SK-N-SH (cell line): ENCODE measurements around the gene LTC4S. TPM values are rescaled to one million over a fixed set of nuclear protein-coding genes. Genes with fewer than 3 reads are reported as not detected.

Source experiments
- CTCF ChIA-PET: fragments of 300-600, 350-600 bp; formaldehyde crosslinking; extraction: SDS; loops from one replicate; lab custom pipeline; 2021; lab: Yijun Ruan, JAX
- POLR2A ChIA-PET: fragments of 350-600 bp; sonication (Branson Sonifier 250); formaldehyde crosslinking; extraction: SDS; loops from one replicate; lab custom pipeline; 2020; ENCODE audit warnings: antibody characterized with exemption, inconsistent platforms; lab: Yijun Ruan, JAX
- DNase-seq: peaks from one replicate; pipeline ENCODE4 v3.0.0; 2012
- H2AFZ ChIP-seq: fragments of 200-600 bp; sonication (generic); 2 replicates; pipeline ENCODE4 v1.8.1; 2016; ENCODE audit warnings: antibody characterized with exemption, mild to moderate bottlenecking, low read depth
- H3F3A ChIP-seq: fragments of 200-600 bp; sonication (generic); replicated peaks from 2 replicates; pipeline ENCODE3; 2016; ENCODE audit warnings: antibody characterized with exemption, mild to moderate bottlenecking; ENCODE audit not compliant: insufficient read depth
- H3K27ac ChIP-seq, 2 experiments: fragments of 200-500 bp in 1 of 2; fragments of 200-600 bp in 1 of 2; sonication (Bioruptor generic) in 1 of 2; sonication (generic), shearing (Covaris generic) in 1 of 2; 2 replicates each; pipeline versions ENCODE4 v1.5.1 to v1.6.1; 2014 to 2016; ENCODE audit warnings: low read depth in 2 of 2, inconsistent platforms in 1 of 2, low read length in 1 of 2, mild to moderate bottlenecking in 1 of 2, mixed read lengths in 1 of 2
- H3K27me3 ChIP-seq: fragments of 200-600 bp; sonication (generic), shearing (Covaris generic); 2 replicates; pipeline ENCODE4 v1.6.1; 2016; ENCODE audit warnings: mixed run types; ENCODE audit not compliant: insufficient read depth
- H3K36me3 ChIP-seq, 2 experiments: fragments of 200-500 bp in 1 of 2; fragments of 200-600 bp in 1 of 2; sonication (Bioruptor generic) in 1 of 2; sonication (generic) in 1 of 2; replicated peaks in 1 of 2; 2 replicates each; pipeline versions ENCODE3 to v1.5.1; 2014 to 2016; ENCODE audit warnings: low read length in 1 of 2, mild to moderate bottlenecking in 1 of 2; ENCODE audit not compliant: insufficient read depth in 2 of 2, control insufficient read depth in 1 of 2
- H3K4me1 ChIP-seq, 2 experiments: fragments of 200-500 bp in 1 of 2; fragments of 200-600 bp in 1 of 2; sonication (Bioruptor generic) in 1 of 2; sonication (generic), shearing (Covaris generic) in 1 of 2; 2 replicates each; pipeline versions ENCODE4 v1.5.1 to v1.6.1; 2014 to 2016; ENCODE audit warnings: low read depth in 1 of 2, low read length in 1 of 2, mixed run types in 1 of 2; ENCODE audit not compliant: insufficient read depth in 2 of 2, control insufficient read depth in 1 of 2
- H3K4me2 ChIP-seq: fragments of 200-600 bp; sonication (generic), shearing (Covaris generic); 2 replicates; pipeline ENCODE4 v1.6.1; 2017; ENCODE audit warnings: mixed run types
- H3K4me3 ChIP-seq, 2 experiments: fragments of 200-500 bp in 1 of 2; fragments of 200-600 bp in 1 of 2; sonication (Bioruptor generic) in 1 of 2; sonication (generic), shearing (Covaris generic) in 1 of 2; 2 replicates each; pipeline versions ENCODE4 v1.5.1 to v1.8.1; 2014 to 2016; ENCODE audit warnings: low read depth in 2 of 2, inconsistent platforms in 1 of 2, low read length in 1 of 2, mild to moderate bottlenecking in 1 of 2, mixed read lengths in 1 of 2, moderate library complexity in 1 of 2
- H3K79me2 ChIP-seq: fragments of 200-600 bp; sonication (generic); 2 replicates; pipeline ENCODE4 v1.8.1; 2017; ENCODE audit warnings: mild to moderate bottlenecking; ENCODE audit not compliant: insufficient read depth
- H3K9ac ChIP-seq: fragments of 200-600 bp; sonication (generic); 2 replicates; pipeline ENCODE4 v1.6.1; 2017; ENCODE audit warnings: mixed run types
- H3K9me2 ChIP-seq: fragments of 200-600 bp; sonication (generic); 2 replicates; pipeline ENCODE4 v1.6.1; 2017; ENCODE audit warnings: mixed run types
- H3K9me3 ChIP-seq: fragments of 200-600 bp; sonication (generic); 2 replicates; pipeline ENCODE4 v1.6.1; 2017; ENCODE audit warnings: mixed run types, mild to moderate bottlenecking, moderate library complexity
- H4K20me1 ChIP-seq: fragments of 200-600 bp; sonication (generic); 2 replicates; pipeline ENCODE4 v1.6.1; 2017; ENCODE audit warnings: mild to moderate bottlenecking, mixed run types; ENCODE audit not compliant: insufficient read depth
- CHD2 ChIP-seq: fragments of 150-350 bp; IDR thresholded peaks from 2 replicates; pipeline ENCODE4 v1.6.1; 2018; ENCODE audit warnings: low read length; ENCODE audit not compliant: partially characterized antibody
- ELF1 ChIP-seq: IDR thresholded peaks from 2 replicates; pipeline ENCODE4 v1.4.0; 2012
- EP300 ChIP-seq, 2 experiments: IDR thresholded peaks; 2 replicates each; pipeline versions ENCODE4 v1.4.0 to v1.6.1; 2012; ENCODE audit warnings: borderline replicate concordance in 1 of 2, low read depth in 1 of 2, low read length in 1 of 2
- EZH2phosphoT487 ChIP-seq: fragments of 200-600 bp; sonication (generic); IDR thresholded peaks from 2 replicates; pipeline ENCODE4 v1.6.1; 2017; ENCODE audit warnings: low read depth, mixed run types, mild to moderate bottlenecking, antibody characterized with exemption, moderate library complexity, borderline replicate concordance
- FOSL2 ChIP-seq: IDR thresholded peaks from 2 replicates; pipeline ENCODE4 v1.4.0; 2012; ENCODE audit warnings: low read depth, mild to moderate bottlenecking, moderate library complexity, borderline replicate concordance
- MEF2A ChIP-seq: IDR thresholded peaks from 2 replicates; pipeline ENCODE4 v1.4.0; 2012; ENCODE audit warnings: low read depth, borderline replicate concordance
- MXI1 ChIP-seq: IDR thresholded peaks from 2 replicates; pipeline ENCODE4 v1.6.1; 2012; ENCODE audit warnings: mild to moderate bottlenecking, low read depth, low read length, improper control_type of control experiment
- NRF1 ChIP-seq: IDR thresholded peaks from 2 replicates; pipeline ENCODE4 v1.6.1; 2012; ENCODE audit warnings: low read depth, mild to moderate bottlenecking, low read length
- POLR2AphosphoS5 ChIP-seq: IDR thresholded peaks from 2 replicates; pipeline ENCODE4 v1.6.1; 2012; ENCODE audit warnings: low read depth, low read length
- REST ChIP-seq: IDR thresholded peaks from 2 replicates; pipeline ENCODE4 v1.6.1; 2012; ENCODE audit warnings: mild to moderate bottlenecking, low read depth, low read length, moderate library complexity
- RFX5 ChIP-seq: IDR thresholded peaks from 2 replicates; pipeline ENCODE4 v1.6.1; 2012; ENCODE audit warnings: mild to moderate bottlenecking, improper control_type of control experiment, low read length
- USF1 ChIP-seq: IDR thresholded peaks from 2 replicates; pipeline ENCODE4 v1.4.0; 2012; ENCODE audit warnings: low read depth, borderline replicate concordance
- USF2 ChIP-seq: fragments of 150-350 bp; IDR thresholded peaks from 2 replicates; pipeline ENCODE4 v1.6.1; 2017; ENCODE audit warnings: antibody characterized with exemption, low read length, low read depth, borderline replicate concordance
- WGBS: methylation state at CpG from one replicate; pipeline ENCODE4 v1.1.6; 2017; ENCODE audit warnings: low lambda C conversion rate; 5-methylcytosine and 5-hydroxymethylcytosine counted together
- polyA plus RNA-seq, 3 experiments: library from polyadenylated mRNA; depleted of rRNA; stranded (reverse); fragments of >200 nt; gene quantifications; 2 replicates each; pipeline ENCODE4 v1.2.3, GENCODE V29; 2012

LTC4S gene
- polyA plus RNA-seq, 1 of the 3 experiments (the other 2 are of a cell fraction): 0.43 TPM

GRCh38 chr5:179780362-179780761 is 13.4 kb upstream of the LTC4S start (continued):
- TF ChIP-seq USF1 (no peak), MXI1 (no peak)

- Histone ChIP-seq H3K27me3 (no peaks in the 10 kb centered on the region), H3K4me3 (no peak overlapping the region), H3K4me2 (no peak overlapping the region), H2AFZ (no peak overlapping the region), H3K9me2 (no peaks in the 10 kb centered on the region), H3K79me2 (no peaks in the 10 kb centered on the region), H3F3A (no peaks in the 10 kb centered on the region), H3K4me1 (no peaks in the 10 kb centered on the region), H3K36me3 (peaks cover 7 to 29% of the 10 kb centered on the region in 2 experiments), H3K9ac (no peak overlapping the region), H4K20me1 (no peaks in the 10 kb centered on the region), H3K27ac (no peak overlapping the region), H3K9me3 (no peaks in the 10 kb centered on the region)
- ChIA-PET CTCF (interaction anchor here (1.2 to 5.4 kb wide), 3 partner anchors 13 to 19 kb away, joined by 4 to 35 read pairs (median 6); no protein-coding TSS in a partner anchor), POLR2A (no interaction called here)
- 92% methylated on average over 3 of the region's 4 CpGs for WGBS
- no peak for DNase-seq
- TF ChIP-seq EZH2phosphoT487 (no peak), NRF1 (no peak), EP300 (IDR thresholded peaks at IDR 0.05; ENCODE audit: borderline replicate concordance in 1 of 2, low read depth in 1 of 2, low read length in 1 of 2) (no peak), REST (no peak)
- TF ChIP-seq, all 33 proteins: peak for 0
Observed at GRCh38 chr5:179781846-179782245, 11.9 kb upstream of the LTC4S start.

GRCh38 chr5:179783128-179783527 is 10.7 kb upstream of the LTC4S start:
- WGBS: 97% methylated on average over 9 of the region's 9 CpGs
- H3K27ac ChIP-seq: no peak overlapping the region
- no peaks in the 10 kb centered on the region for H3K27me3 ChIP-seq
- peaks cover 0 to 16% of the 10 kb centered on the region in 2 experiments for H3K36me3 ChIP-seq
- H3K79me2 ChIP-seq: no peaks in the 10 kb centered on the region
- DNase-seq: no peak
- H3K4me3 ChIP-seq: no peak overlapping the region
- no peaks in the 10 kb centered on the region for H4K20me1 ChIP-seq
- H2AFZ ChIP-seq: no peak overlapping the region
- TF ChIP-seq RFX5 (no peak), CHD2 (no peak), FOSL2 (no peak), REST (no peak), MEF2A (no peak), USF2 (no peak), ELF1 (no peak), POLR2AphosphoS5 (no peak)
- no peaks in the 10 kb centered on the region for H3K4me1 ChIP-seq
- H3K4me2 ChIP-seq: no peak overlapping the region
- ChIA-PET CTCF (interaction anchor here (0.7 to 5.4 kb wide), 7 partner anchors 9 to 20 kb away, joined by 3 to 35 read pairs (median 3); partner anchors contain the start of gene LTC4S), POLR2A (no interaction called here)
- no peak overlapping the region for H3K9ac ChIP-seq
- H3K9me3 ChIP-seq: no peaks in the 10 kb centered on the region
- no peaks in the 10 kb centered on the region for H3K9me2 ChIP-seq
- H3F3A ChIP-seq: no peaks in the 10 kb centered on the region
